SH-SY5Y (cell line): ENCODE data around the gene MATN1.

Experiments
- GATA2 ChIP-seq: IDR thresholded peaks from 2 replicates; pipeline ENCODE4 v1.6.1; 2011; ENCODE audit warnings: mild to moderate bottlenecking, low read depth, low read length
- GATA3 ChIP-seq: IDR thresholded peaks from 2 replicates; pipeline ENCODE4 v1.6.1; 2011; ENCODE audit warnings: low read depth, mild to moderate bottlenecking, low read length, moderate library complexity

GRCh38 chr1:30686236-30686935 is 37.0 kb downstream of the MATN1 start:
- TF ChIP-seq GATA3, result no peak
- TF ChIP-seq GATA2, result no peak
